ENCODE measurements around the gene RAP1GAP.
"Not testable (repeated sequence)": the region's sequence is repeated elsewhere in the genome, so short reads cannot be mapped to it uniquely, and the experiment has no call there.

The RAP1GAP gene

GRCh38 chr1:21631944-21632887, 36.9 kb downstream of the RAP1GAP start:
- in situ Hi-C loops (cut with MboI; ENCODE audit: low sequenced_read_pairs): no loop called here

DNA sequence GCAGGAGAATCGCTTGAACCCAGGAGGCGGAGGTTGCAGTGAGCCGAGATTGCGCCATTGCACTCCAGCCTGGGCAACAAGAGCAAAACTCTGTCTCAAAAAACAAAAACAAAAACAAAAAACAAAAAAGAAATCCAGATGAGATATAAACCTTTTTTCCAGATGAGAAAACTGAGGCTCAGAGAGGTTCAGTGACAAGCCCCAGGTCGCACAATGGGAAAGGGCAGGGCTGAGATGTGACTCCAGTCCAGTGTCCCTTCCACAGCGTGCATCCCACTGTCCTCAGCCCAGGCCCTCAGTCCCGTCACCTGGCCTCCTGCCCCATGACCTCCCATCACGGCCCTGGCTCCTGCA, 37.6 kb downstream of the RAP1GAP start:
- in situ Hi-C loops (cut with MboI; ENCODE audit: low sequenced_read_pairs): not testable (repeated sequence)

GRCh38 chr1:21630571-21631343, 38.4 kb downstream of the RAP1GAP start:
- in situ Hi-C loops (cut with MboI; ENCODE audit: low sequenced_read_pairs): no loop called here

GRCh38 chr1:21629971-21630370, 39.2 kb downstream of the RAP1GAP start:
- in situ Hi-C loops (cut with MboI; ENCODE audit: low sequenced_read_pairs): no loop called here

DNA sequence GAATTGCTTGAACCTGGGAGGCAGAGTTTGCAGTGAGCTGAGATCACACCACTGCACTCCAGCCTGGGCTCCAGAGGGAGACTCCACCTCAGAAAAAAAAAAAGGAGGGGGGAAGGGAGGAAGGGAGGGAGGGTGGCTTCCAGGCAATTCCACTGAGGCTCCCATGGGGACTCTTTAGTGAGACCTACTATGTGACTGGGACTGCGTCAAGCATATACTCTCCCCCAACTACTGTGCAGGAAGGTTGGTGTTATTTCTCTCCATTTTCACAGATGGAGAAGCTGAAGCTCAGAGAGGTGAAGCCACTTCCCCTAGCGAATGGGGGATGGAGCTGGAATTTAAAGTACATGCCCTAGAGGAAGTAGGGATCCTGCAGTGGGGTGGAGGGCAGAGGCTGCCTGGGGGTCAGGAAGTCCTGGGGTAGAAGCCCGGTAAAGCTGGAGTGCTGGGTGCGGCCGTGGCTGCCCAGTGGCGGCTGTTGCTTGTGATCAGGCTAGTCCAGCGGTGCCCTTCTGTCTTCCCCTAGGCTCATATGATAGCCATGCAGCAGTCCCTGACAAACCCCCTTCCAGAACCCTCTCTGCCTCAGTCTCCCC, 40.3 kb downstream of the RAP1GAP start:
- in situ Hi-C loops (cut with MboI; ENCODE audit: low sequenced_read_pairs): no loop called here

GRCh38 chr1:21626921-21627339, 42.2 kb downstream of the RAP1GAP start:
- in situ Hi-C loops (cut with MboI; ENCODE audit: low sequenced_read_pairs): no loop called here

DNA sequence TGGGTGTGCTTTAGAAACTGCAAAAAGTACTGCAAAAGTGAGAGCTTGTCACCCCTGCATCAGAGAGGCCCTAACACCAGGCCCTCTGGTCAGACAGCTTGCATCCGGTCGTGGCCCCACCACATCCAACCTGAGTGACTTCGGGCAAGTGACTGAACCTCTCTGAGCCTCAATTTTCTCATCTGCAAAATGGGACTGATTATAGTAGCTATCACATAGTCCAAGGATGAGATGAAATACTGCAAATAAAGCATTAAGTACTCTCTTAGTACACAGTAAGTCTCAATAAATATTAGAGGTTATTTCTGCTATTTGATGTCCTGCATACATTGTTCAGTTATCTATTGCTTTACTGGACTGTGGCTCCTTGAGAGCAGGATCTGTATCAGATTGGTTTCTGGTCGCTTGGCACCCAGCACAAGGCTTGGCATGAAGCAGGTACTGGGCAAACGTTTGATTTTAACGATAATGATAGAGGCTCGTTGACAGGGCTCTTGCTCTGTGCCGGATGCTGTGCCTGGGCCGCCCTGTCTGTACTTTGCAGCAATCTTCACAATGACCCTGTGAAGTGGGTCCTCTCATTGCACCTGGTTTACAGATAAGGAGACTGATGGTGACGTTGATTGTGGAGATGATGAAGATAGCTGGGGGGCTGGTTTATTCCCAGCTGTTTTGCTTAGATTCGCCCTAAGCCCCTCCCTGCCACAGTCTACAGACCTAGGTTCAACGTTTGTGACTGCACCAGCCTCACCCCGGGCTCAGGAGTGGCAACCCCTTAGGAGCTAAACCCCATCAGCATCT, 43.6 kb downstream of the RAP1GAP start:
- in situ Hi-C loops (cut with MboI; ENCODE audit: low sequenced_read_pairs): no loop called here

- in situ Hi-C loops (cut with MboI; ENCODE audit: low sequenced_read_pairs): no loop called here
Measured at GRCh38 chr1:21624571-21625389, 44.4 kb downstream of the RAP1GAP start.

DNA sequence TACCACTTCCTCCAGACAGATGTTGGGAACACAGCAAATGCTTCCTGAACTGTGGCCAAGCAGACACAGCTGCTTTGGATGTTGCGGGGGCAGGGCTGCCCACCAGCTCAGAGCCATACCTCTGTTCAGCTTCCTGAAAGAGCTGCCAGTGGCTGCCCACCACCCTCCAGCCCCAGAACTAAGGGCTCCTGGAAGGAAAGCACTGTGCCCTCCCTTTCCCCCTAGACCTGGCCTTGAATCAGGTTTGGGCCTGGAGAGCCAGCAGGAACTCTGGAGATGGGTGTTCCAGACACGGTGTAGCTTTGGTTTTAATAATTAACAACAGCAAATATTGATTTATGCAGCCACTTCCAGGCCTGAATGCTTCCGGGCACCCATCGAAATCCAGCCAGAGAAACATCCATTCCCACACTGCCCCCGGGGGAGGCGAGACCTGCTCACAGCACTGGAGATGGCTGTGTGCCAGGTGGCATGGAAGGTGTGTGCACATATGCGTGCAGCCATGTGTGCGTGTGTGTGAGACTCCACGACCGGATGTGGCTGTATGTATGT, 45.7 kb downstream of the RAP1GAP start:
- in situ Hi-C loops (cut with MboI; ENCODE audit: low sequenced_read_pairs): no loop called here

- in situ Hi-C loops (cut with MboI; ENCODE audit: low sequenced_read_pairs): no loop called here
Measured at GRCh38 chr1:21622466-21623315, 46.5 kb downstream of the RAP1GAP start.

GRCh38 chr1:21621761-21622436, 47.3 kb downstream of the RAP1GAP start:
- in situ Hi-C loops (cut with MboI; ENCODE audit: low sequenced_read_pairs): no loop called here

GRCh38 chr1:21621051-21621450, 48.1 kb downstream of the RAP1GAP start:
- in situ Hi-C loops (cut with MboI; ENCODE audit: low sequenced_read_pairs): no loop called here

GRCh38 chr1:21620496-21620895, 48.7 kb downstream of the RAP1GAP start:
- in situ Hi-C loops (cut with MboI; ENCODE audit: low sequenced_read_pairs): no loop called here

- in situ Hi-C loops (cut with MboI; ENCODE audit: low sequenced_read_pairs): no loop called here
Measured at GRCh38 chr1:21620011-21620410, 49.1 kb downstream of the RAP1GAP start.

DNA sequence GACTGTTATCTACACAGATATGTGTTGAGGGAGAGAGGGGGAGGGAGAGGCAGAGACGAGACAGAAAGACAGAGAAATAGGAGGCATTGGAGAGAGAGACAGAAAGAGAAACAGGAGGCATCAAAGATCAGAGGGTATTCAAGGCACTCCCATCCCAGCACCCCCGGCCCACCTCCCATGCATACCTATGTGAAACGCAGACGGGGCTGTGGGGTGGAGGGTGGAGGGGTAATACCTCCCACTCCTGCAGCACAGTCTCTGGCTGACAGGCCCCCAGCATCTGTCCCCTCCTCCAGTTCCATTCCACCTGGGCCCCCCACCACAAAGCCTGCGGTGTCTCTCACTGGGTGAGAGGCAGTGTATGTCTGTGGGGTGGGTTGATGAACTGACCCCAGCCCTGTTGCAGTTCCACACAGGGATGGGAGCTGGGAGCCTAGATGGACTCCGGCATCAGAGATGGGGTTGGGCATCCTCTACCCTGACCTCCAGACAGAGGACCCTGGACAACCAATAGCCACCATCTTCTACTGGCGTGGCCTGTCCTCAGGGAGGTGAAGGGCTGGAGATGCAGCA, 49.7 kb downstream of the RAP1GAP start:
- in situ Hi-C loops (cut with MboI; ENCODE audit: low sequenced_read_pairs): no loop called here

DNA sequence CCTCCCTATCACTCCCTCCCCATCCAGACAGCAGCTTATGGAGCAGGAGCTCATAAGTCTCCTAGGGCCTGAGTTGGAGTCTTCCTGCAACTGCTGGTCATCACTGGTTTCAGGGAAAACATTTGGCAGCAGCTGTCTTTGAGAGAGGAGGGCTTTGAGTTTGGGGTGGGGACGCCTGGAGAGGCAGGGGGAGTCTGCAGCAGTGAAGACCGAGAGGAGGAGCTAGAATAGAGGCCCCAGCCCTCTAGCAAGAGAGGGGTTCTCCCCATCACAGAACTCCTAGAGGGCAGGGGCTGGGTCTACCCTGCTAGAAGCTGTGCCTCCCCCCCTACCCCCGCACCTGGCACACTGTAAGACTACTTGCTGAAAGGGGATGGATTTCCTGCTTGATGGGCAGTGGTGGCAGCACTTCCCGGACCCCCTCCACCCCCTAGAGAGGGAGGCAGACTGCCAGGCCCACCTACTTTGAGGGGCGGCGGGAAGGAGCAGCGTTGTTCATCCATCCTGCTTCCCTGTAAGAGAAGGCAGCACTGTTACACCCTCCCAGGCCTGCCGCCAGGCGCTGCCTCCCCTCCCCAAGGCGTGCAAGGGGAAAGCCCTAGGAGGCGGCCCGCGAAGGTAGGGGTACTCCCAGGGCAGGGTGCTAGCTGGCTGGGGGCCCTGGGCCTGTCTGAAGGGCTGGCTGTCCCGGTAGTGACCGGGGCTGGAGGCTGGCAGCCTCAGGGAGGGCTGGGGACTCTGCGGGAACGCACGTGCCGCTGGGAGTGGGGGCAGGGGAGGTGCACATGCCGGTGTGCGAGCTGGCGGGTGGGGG, 50.4 kb downstream of the RAP1GAP start:
- in situ Hi-C loops (cut with MboI; ENCODE audit: low sequenced_read_pairs): no loop called here

- in situ Hi-C loops (cut with MboI; ENCODE audit: low sequenced_read_pairs): no loop called here
Measured at GRCh38 chr1:21618059-21618458, 51.1 kb downstream of the RAP1GAP start.
